ENCODE data around the gene PDE4D.

DNA sequence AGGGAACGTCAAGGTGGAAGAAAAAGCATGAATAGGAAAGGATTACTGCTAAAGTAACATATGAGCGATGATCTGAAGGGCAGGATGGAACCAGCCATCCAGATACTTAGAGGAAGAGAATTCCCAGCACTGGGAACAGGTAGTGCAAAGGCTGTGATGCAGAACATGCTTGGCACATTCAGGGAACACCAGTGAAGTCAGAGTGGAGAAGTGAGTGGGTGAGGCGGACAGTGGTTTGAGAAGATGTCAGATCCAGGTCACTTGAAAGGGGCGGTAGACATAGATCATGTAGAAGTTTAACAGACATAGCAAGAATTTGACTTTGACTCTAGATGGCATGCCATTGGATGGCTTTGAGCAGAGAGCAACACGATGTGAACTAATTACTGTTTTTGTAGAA, 374.2 kb downstream of the PDE4D start:
- TF ChIP-seq EZH2 (IDR thresholded peaks at IDR 0.05; ENCODE audit: borderline replicate concordance, low read length) (no peak), CTCF (conservative IDR thresholded peaks at IDR 0.05 in 1 of 2, IDR thresholded peaks at IDR 0.05 in 1 of 2; ENCODE audit: extremely low read depth in 1 of 2, insufficient read depth in 1 of 2, low read depth in 1 of 2, low read length in 2 of 2) (no peak)
